HCT116 (cell line): ENCODE results near the gene NOC4L. TPM values are rescaled to one million over a fixed set of nuclear protein-coding genes. Genes with fewer than 3 reads are reported as not detected.
A peak's percentile ranks its signal among the peaks of the same experiment; 100 is the strongest.

ENCODE experiments used
- ATAC-seq: fragments of 200-7000 bp; cut with Tn5 transposase; 2 replicates; pipeline ENCODE4 v1.9.1; 2020; ENCODE audit warnings: mild to moderate bottlenecking, moderate library complexity
- BruUV-seq: library from RNA; stranded (reverse); fragments of 400-500 nt; replicated peaks from 2 replicates; lab custom pipeline; 2021; lab: Mats Ljungman, UMichigan
- CTCF ChIA-PET: fragments of 300-600 bp; sonication (Branson Sonifier 250); formaldehyde crosslinking; loops from one replicate; lab custom pipeline; 2021; ENCODE audit warnings: antibody characterized with exemption; lab: Charles Lee
- POLR2A ChIA-PET: fragments of 300-600, 350-600 bp; sonication (Branson Sonifier 250); formaldehyde crosslinking; loops from one replicate; lab custom pipeline; 2021; ENCODE audit warnings: antibody characterized with exemption; lab: Charles Lee
- RAD21 ChIA-PET, 2 experiments: fragments of 300-600 bp; sonication (Branson Sonifier 250); formaldehyde crosslinking; loops; one replicate each; lab custom pipeline; 2023; ENCODE audit warnings: low total read pairs in 2 of 2; ENCODE audit not compliant: uncharacterized antibody in 2 of 2, unreplicated experiment in 2 of 2, low non-redundant PET in 1 of 2; lab: Charles Lee
- DNase-seq: peaks from one replicate; pipeline ENCODE4 v3.0.0-alpha.2; 2010; ENCODE audit warnings: low read depth, low spot score
- H2AFZ ChIP-seq: fragments of 200-600 bp; shearing (Covaris generic), sonication (generic); 2 replicates; pipeline ENCODE4 v1.6.1; 2017; ENCODE audit warnings: low read depth, mixed run types, mixed read lengths, antibody characterized with exemption, low read length; ENCODE audit not compliant: poor library complexity, severe bottlenecking
- H3K27ac ChIP-seq: 2 replicates; pipeline ENCODE4 v1.5.1; 2012; ENCODE audit warnings: low read depth, low read length
- H3K27me3 ChIP-seq: fragments of 200-600 bp; sonication (generic); 2 replicates; pipeline ENCODE4 v1.6.1; 2016; ENCODE audit warnings: mixed run types, low read length, mixed read lengths; ENCODE audit not compliant: insufficient read depth
- H3K36me3 ChIP-seq, 2 experiments: fragments of 200-500 bp in 1 of 2; fragments of 200-600 bp in 1 of 2; sonication (Bioruptor generic) in 1 of 2; sonication (generic) in 1 of 2; 2 replicates each; pipeline versions ENCODE4 v1.5.1 to v1.6.1; 2014 to 2016; ENCODE audit warnings: low read length in 2 of 2, inconsistent platforms in 1 of 2, mixed read lengths in 1 of 2, mixed run types in 1 of 2; ENCODE audit not compliant: insufficient read depth in 2 of 2, control insufficient read depth in 1 of 2
- H3K4me1 ChIP-seq, 2 experiments: fragments of 200-600 bp in 1 of 2; sonication (generic) in 1 of 2; 2 replicates each; pipeline versions ENCODE4 v1.5.1 to v1.6.1; 2012 to 2017; ENCODE audit warnings: low read length in 2 of 2, inconsistent platforms in 1 of 2, mild to moderate bottlenecking in 1 of 2, mixed read lengths in 1 of 2, mixed run types in 1 of 2, moderate library complexity in 1 of 2; ENCODE audit not compliant: insufficient read depth in 2 of 2, control insufficient read depth in 1 of 2
- H3K4me2 ChIP-seq: fragments of 200-600 bp; sonication (generic); 2 replicates; pipeline ENCODE4 v1.6.1; 2017; ENCODE audit warnings: mixed run types, low read length, mixed read lengths
- H3K4me3 ChIP-seq, 2 experiments: fragments of 200-600 bp in 1 of 2; sonication (generic) in 1 of 2; replicated peaks in 1 of 2; 2 replicates each; pipeline ENCODE4 v1.5.1; 2011 to 2016; ENCODE audit warnings: low read length in 2 of 2, control low read depth in 1 of 2, low read depth in 1 of 2, mild to moderate bottlenecking in 1 of 2, mixed read lengths in 1 of 2, mixed run types in 1 of 2
- H3K79me2 ChIP-seq: fragments of 200-600 bp; sonication (generic); 2 replicates; pipeline ENCODE4 v1.6.1; 2017; ENCODE audit warnings: mild to moderate bottlenecking, mixed run types, low read length, moderate library complexity, mixed read lengths; ENCODE audit not compliant: insufficient read depth
- H3K9ac ChIP-seq: fragments of 200-600 bp; sonication (generic); 2 replicates; pipeline ENCODE4 v1.6.1; 2016; ENCODE audit warnings: low read length, mixed read lengths
- H3K9me2 ChIP-seq: fragments of 200-600 bp; sonication (generic), shearing (Covaris generic); 2 replicates; pipeline ENCODE4 v1.6.1; 2017; ENCODE audit warnings: mixed run types, mild to moderate bottlenecking, moderate library complexity; ENCODE audit not compliant: insufficient read depth
- H3K9me3 ChIP-seq, 2 experiments: fragments of 200-500 bp in 1 of 2; fragments of 200-600 bp in 1 of 2; sonication (Bioruptor generic) in 1 of 2; sonication (generic) in 1 of 2; 2 replicates each; pipeline ENCODE4 v1.6.1; 2014 to 2017; ENCODE audit warnings: low read length in 2 of 2, mixed read lengths in 2 of 2, inconsistent platforms in 1 of 2, low read depth in 1 of 2, mild to moderate bottlenecking in 1 of 2, mixed run types in 1 of 2, moderate library complexity in 1 of 2; ENCODE audit not compliant: control insufficient read depth in 1 of 2, insufficient read depth in 1 of 2
- H4K20me1 ChIP-seq: fragments of 200-600 bp; sonication (generic), shearing (Covaris generic); 2 replicates; pipeline ENCODE4 v1.6.1; 2017; ENCODE audit warnings: mixed run types, mild to moderate bottlenecking, moderate library complexity; ENCODE audit not compliant: insufficient read depth
- CBX3 ChIP-seq: IDR thresholded peaks from 2 replicates; pipeline ENCODE4 v1.6.1; 2012; ENCODE audit warnings: low read depth
- CEBPB ChIP-seq: IDR thresholded peaks from 2 replicates; pipeline ENCODE4 v1.6.1; 2012; ENCODE audit warnings: low read depth
- EGR1 ChIP-seq: IDR thresholded peaks from 2 replicates; pipeline ENCODE4 v1.6.1; 2012; ENCODE audit warnings: low read depth
- EZH2 ChIP-seq: fragments of 200-600 bp; sonication (generic); IDR thresholded peaks from 2 replicates; pipeline ENCODE4 v1.6.1; 2017; ENCODE audit warnings: antibody characterized with exemption, mixed run types
- FOSL1 ChIP-seq: IDR thresholded peaks from 2 replicates; pipeline ENCODE4 v1.6.1; 2012; ENCODE audit warnings: low read depth
- JUND ChIP-seq: IDR thresholded peaks from 2 replicates; pipeline ENCODE4 v1.6.1; 2012
- MAX ChIP-seq: IDR thresholded peaks from 2 replicates; pipeline ENCODE4 v1.6.1; 2012
- RAD21 ChIP-seq: IDR thresholded peaks from 2 replicates; pipeline ENCODE4 v1.6.1; 2012; ENCODE audit warnings: low read depth, mild to moderate bottlenecking
- SP1 ChIP-seq: IDR thresholded peaks from 2 replicates; pipeline ENCODE4 v1.6.1; 2012; ENCODE audit warnings: low read depth
- SRF ChIP-seq: IDR thresholded peaks from 2 replicates; pipeline ENCODE4 v1.6.1; 2012; ENCODE audit warnings: low read depth
- TCF7L2 ChIP-seq: IDR thresholded peaks from 2 replicates; pipeline ENCODE4 v1.7.0; 2011; ENCODE audit warnings: borderline replicate concordance, inconsistent platforms; ENCODE audit not compliant: insufficient read depth, insufficient read length; ENCODE audit errors: extremely low read depth
- YY1 ChIP-seq: IDR thresholded peaks from 2 replicates; pipeline ENCODE4 v1.6.1; 2011; ENCODE audit warnings: low read length, low read depth, moderate library complexity, mild to moderate bottlenecking; ENCODE audit not compliant: insufficient replicate concordance; ENCODE audit errors: extremely low read depth
- ZNF274 ChIP-seq: fragments of 200-500 bp; sonication (Bioruptor generic); IDR thresholded peaks from 2 replicates; pipeline ENCODE4 v1.6.1; 2014; ENCODE audit warnings: mild to moderate bottlenecking, low read depth, low read length, inconsistent platforms
- intact Hi-C: fragments of 100-400 bp; cut with micrococcal nuclease; formaldehyde crosslinking; loops from 2 replicates; pipeline ENCODE4 v1.10.0; 2022
- total RNA-seq: library from RNA; stranded (reverse); gene quantifications from one replicate; pipeline ENCODE4 v1.2.1, GENCODE V29; 2021; ENCODE audit not compliant: unreplicated experiment
- TF ChIP-seq, protein P1 (sequence below): IDR thresholded peaks from 2 replicates; pipeline ENCODE4 v1.6.1; 2011; ENCODE audit warnings: mild to moderate bottlenecking, low read length, moderate library complexity; ENCODE audit not compliant: insufficient replicate concordance; ENCODE audit errors: extremely low read depth
- TF ChIP-seq, protein P2 (sequence below): IDR thresholded peaks from 2 replicates; pipeline ENCODE4 v1.6.1; 2012; ENCODE audit warnings: low read depth
- TF ChIP-seq, protein P3 (sequence below): IDR thresholded peaks from 2 replicates; pipeline ENCODE4 v1.6.1; 2012

Gene NOC4L
- total RNA-seq, 1 experiment from 2014 or later: 47.6 TPM

DNA sequence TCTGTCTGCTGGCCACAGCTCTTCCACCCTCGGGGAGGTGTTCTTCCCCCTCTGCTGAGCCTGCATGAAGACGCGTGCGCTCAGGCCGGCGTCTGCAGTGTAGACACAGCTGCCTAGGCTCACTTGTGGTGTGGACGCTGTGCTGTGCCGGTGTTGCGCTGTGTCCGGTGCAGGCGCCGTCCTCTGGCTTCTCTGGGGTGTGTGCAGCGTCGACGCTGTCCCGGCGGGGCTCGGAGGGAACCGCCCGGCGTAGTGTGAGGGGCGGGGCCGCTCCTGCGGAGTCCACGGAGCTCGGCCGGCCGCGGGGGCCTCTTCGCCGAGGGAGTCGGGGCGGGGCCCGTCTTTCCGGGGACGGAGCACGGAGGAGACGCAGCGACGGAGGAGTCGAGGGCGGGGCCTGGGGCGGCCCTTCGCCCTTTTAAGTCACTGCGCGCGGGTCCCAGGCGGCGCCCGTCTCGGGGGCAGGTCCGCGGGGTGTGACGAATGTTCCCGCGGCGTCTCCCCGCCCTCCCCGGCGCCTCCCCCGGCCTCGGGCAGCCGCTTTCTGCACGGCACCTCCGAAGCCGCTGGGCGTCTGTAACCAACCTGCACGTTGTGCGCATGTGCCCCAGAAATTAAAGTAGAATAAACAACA, 45.2 kb downstream of the NOC4L start (continued):
- no peak for TF ChIP-seq EGR1
- no peak for TF ChIP-seq RAD21

DNA sequence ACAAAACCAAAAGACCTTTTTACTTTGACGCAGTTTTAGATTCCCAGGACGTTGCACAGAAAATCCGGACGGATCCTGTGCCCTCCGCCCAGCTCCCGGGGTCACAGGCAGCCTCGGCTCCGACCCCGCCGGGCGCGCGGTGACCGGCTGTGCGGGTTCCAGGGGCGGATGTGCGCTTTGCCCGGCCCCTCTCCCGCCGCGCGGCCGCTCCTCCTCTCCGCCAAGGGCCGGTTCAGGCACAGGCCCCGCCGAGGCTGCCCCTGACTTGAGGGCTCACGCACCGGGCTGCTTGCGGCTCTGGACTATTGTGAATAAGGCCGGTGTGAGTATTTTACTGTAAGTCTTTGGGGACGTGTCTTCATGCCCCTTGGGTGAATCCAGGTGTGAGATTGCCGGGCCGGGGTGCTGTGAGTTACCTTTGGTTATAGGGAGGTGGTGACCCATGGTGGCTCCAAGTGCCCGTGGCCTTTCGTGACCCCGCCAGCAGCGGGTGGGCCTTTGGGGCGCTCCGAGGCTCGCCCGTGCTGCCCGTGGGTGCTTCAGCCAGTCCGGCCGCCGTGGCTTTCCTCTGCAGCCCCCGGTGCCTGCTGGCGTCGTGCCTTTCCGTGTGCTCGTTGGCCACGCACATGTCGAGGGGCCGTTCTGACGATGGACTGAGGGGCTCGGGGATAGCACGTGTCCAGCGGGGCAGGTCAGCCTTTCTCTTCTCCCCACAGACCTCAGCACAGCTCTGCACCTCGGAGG, 45.9 kb downstream of the NOC4L start:
- TF ChIP-seq TCF7L2 (no peak), JUND (no peak), CBX3 (no peak), EZH2 (no peak), SP1 (no peak), YY1 (no peak), RAD21 (no peak), FOSL1 (no peak), ZNF274 (no peak), SRF (no peak), MAX (no peak), CEBPB (no peak)
- TF ChIP-seq, protein P1, sequence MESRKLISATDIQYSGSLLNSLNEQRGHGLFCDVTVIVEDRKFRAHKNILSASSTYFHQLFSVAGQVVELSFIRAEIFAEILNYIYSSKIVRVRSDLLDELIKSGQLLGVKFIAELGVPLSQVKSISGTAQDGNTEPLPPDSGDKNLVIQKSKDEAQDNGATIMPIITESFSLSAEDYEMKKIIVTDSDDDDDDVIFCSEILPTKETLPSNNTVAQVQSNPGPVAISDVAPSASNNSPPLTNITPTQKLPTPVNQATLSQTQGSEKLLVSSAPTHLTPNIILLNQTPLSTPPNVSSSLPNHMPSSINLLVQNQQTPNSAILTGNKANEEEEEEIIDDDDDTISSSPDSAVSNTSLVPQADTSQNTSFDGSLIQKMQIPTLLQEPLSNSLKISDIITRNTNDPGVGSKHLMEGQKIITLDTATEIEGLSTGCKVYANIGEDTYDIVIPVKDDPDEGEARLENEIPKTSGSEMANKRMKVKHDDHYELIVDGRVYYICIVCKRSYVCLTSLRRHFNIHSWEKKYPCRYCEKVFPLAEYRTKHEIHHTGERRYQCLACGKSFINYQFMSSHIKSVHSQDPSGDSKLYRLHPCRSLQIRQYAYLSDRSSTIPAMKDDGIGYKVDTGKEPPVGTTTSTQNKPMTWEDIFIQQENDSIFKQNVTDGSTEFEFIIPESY: no peak
- TF ChIP-seq, protein P2, sequence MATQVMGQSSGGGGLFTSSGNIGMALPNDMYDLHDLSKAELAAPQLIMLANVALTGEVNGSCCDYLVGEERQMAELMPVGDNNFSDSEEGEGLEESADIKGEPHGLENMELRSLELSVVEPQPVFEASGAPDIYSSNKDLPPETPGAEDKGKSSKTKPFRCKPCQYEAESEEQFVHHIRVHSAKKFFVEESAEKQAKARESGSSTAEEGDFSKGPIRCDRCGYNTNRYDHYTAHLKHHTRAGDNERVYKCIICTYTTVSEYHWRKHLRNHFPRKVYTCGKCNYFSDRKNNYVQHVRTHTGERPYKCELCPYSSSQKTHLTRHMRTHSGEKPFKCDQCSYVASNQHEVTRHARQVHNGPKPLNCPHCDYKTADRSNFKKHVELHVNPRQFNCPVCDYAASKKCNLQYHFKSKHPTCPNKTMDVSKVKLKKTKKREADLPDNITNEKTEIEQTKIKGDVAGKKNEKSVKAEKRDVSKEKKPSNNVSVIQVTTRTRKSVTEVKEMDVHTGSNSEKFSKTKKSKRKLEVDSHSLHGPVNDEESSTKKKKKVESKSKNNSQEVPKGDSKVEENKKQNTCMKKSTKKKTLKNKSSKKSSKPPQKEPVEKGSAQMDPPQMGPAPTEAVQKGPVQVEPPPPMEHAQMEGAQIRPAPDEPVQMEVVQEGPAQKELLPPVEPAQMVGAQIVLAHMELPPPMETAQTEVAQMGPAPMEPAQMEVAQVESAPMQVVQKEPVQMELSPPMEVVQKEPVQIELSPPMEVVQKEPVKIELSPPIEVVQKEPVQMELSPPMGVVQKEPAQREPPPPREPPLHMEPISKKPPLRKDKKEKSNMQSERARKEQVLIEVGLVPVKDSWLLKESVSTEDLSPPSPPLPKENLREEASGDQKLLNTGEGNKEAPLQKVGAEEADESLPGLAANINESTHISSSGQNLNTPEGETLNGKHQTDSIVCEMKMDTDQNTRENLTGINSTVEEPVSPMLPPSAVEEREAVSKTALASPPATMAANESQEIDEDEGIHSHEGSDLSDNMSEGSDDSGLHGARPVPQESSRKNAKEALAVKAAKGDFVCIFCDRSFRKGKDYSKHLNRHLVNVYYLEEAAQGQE: no peak
- TF ChIP-seq, protein P3, sequence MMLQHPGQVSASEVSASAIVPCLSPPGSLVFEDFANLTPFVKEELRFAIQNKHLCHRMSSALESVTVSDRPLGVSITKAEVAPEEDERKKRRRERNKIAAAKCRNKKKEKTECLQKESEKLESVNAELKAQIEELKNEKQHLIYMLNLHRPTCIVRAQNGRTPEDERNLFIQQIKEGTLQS: no peak
- Histone ChIP-seq H2AFZ (peak overlapping the region; percentile 35), H3K79me2 (no peaks in the 10 kb centered on the region), H3K4me1 (peaks cover 7 to 22% of the 10 kb centered on the region in 2 experiments), H3K27me3 (no peaks in the 10 kb centered on the region), H3K9ac (peak overlapping the region; percentile 64), H3K9me3 (peaks cover 9 to 18% of the 10 kb centered on the region in 2 experiments; a peak in 2 of 4 replicates), H3K36me3 (no peaks in the 10 kb centered on the region), H3K4me3 (peak overlapping the region; percentile 25 to 67), H3K4me2 (peak overlapping the region; percentile 95), H3K9me2 (no peaks in the 10 kb centered on the region), H4K20me1 (no peaks in the 10 kb centered on the region), H3K27ac (peak overlapping the region; percentile 60; the same call in 1 of the 2 replicates)
- ChIA-PET RAD21 (interaction anchor here in 1 of 2 experiments (0.5 kb wide), 1 partner anchor 136 kb away, joined by 5 read pairs; no protein-coding TSS in a partner anchor), CTCF (interaction anchor here (1.2 kb wide), 1 partner anchor 29 kb away, joined by 5 read pairs; no protein-coding TSS in a partner anchor), POLR2A (interaction anchor here (1.5 kb wide), 1 partner anchor 14 kb away, joined by 8 read pairs; no protein-coding TSS in a partner anchor)
- BruUV-seq: no TSS peak
- DNase-seq (no peak), ATAC-seq (no peak)
- intact Hi-C loops: no loop called here
